DOHH2 (cell line): ENCODE results near the gene APOL5.

Source experiments
- H3F3A ChIP-seq: fragments of 200-600 bp; sonication (generic), shearing (Covaris generic); 2 replicates; pipeline ENCODE4 v1.6.0; 2016; ENCODE audit warnings: antibody characterized with exemption, mild to moderate bottlenecking; ENCODE audit not compliant: control insufficient read depth, insufficient read depth
- H3K27ac ChIP-seq: fragments of 200-600 bp; sonication (generic); 2 replicates; pipeline ENCODE4 v1.5.1; 2014; ENCODE audit warnings: low read depth, mild to moderate bottlenecking, low read length, moderate library complexity
- H3K27me3 ChIP-seq: fragments of 200-600 bp; sonication (generic); 2 replicates; pipeline ENCODE4 v1.6.1; 2014; ENCODE audit warnings: mild to moderate bottlenecking, low read length, mixed read lengths; ENCODE audit not compliant: control insufficient read depth
- H3K36me3 ChIP-seq: fragments of 200-600 bp; sonication (generic); 2 replicates; pipeline ENCODE4 v1.6.1; 2014; ENCODE audit warnings: mild to moderate bottlenecking, low read length, moderate library complexity, mixed read lengths; ENCODE audit not compliant: control insufficient read depth
- H3K4me1 ChIP-seq: fragments of 200-600 bp; sonication (generic); 2 replicates; pipeline ENCODE4 v1.6.1; 2014; ENCODE audit warnings: mild to moderate bottlenecking, low read length, mixed read lengths; ENCODE audit not compliant: control insufficient read depth
- H3K4me2 ChIP-seq: fragments of 200-600 bp; sonication (generic); 2 replicates; pipeline ENCODE4 v1.6.0; 2014; ENCODE audit warnings: mild to moderate bottlenecking, low read length, moderate library complexity
- H3K4me3 ChIP-seq: fragments of 200-600 bp; sonication (generic); 2 replicates; pipeline ENCODE4 v1.5.1; 2014; ENCODE audit warnings: mild to moderate bottlenecking, low read length, mixed read lengths
- H3K79me2 ChIP-seq: fragments of 200-600 bp; sonication (generic); 2 replicates; pipeline ENCODE4 v1.6.1; 2014; ENCODE audit warnings: mild to moderate bottlenecking, low read length, mixed read lengths; ENCODE audit not compliant: control insufficient read depth
- H3K9me2 ChIP-seq: fragments of 200-600 bp; sonication (generic); replicated peaks from 2 replicates; pipeline ENCODE4 v1.6.1; 2014; ENCODE audit warnings: mild to moderate bottlenecking, low read length, mixed read lengths; ENCODE audit not compliant: control insufficient read depth
- H3K9me3 ChIP-seq: fragments of 200-600 bp; sonication (generic); 2 replicates; pipeline ENCODE4 v1.6.1; 2014; ENCODE audit warnings: antibody characterized with exemption, low read length, mixed read lengths; ENCODE audit not compliant: control insufficient read depth, insufficient read depth
- H4K20me1 ChIP-seq: fragments of 200-600 bp; sonication (generic); 2 replicates; pipeline ENCODE4 v1.6.0; 2014; ENCODE audit warnings: low read depth, mild to moderate bottlenecking, antibody characterized with exemption, low read length, moderate library complexity; ENCODE audit not compliant: control insufficient read depth, insufficient read depth
- CTCF ChIP-seq: fragments of 200-600 bp; sonication (generic); IDR thresholded peaks from one replicate; pipeline ENCODE4 v1.5.1; 2014; ENCODE audit warnings: antibody characterized with exemption, mild to moderate bottlenecking, low read depth, low read length; ENCODE audit not compliant: poor library complexity, severe bottlenecking
- EZH2phosphoT487 ChIP-seq: fragments of 200-600 bp; sonication (generic); IDR thresholded peaks from 2 replicates; pipeline ENCODE4 v1.6.1; 2017; ENCODE audit warnings: borderline replicate concordance, mild to moderate bottlenecking, antibody characterized with exemption, low read length, moderate library complexity, mixed read lengths

Gene APOL5

GRCh38 chr22:35705141-35705540, 12.5 kb upstream of the APOL5 start:
- Histone ChIP-seq H4K20me1 (no peaks in the 10 kb centered on the region), H3K4me3 (no peak overlapping the region), H3K9me2 (no peaks in the 10 kb centered on the region), H3K4me1 (no peaks in the 10 kb centered on the region), H3K79me2 (no peaks in the 10 kb centered on the region), H3K36me3 (no peaks in the 10 kb centered on the region), H3K27me3 (no peaks in the 10 kb centered on the region), H3K4me2 (no peak overlapping the region), H3K27ac (no peak overlapping the region), H3K9me3 (no peaks in the 10 kb centered on the region), H3F3A (no peaks in the 10 kb centered on the region)
- TF ChIP-seq CTCF (no peak), EZH2phosphoT487 (no peak)

DNA sequence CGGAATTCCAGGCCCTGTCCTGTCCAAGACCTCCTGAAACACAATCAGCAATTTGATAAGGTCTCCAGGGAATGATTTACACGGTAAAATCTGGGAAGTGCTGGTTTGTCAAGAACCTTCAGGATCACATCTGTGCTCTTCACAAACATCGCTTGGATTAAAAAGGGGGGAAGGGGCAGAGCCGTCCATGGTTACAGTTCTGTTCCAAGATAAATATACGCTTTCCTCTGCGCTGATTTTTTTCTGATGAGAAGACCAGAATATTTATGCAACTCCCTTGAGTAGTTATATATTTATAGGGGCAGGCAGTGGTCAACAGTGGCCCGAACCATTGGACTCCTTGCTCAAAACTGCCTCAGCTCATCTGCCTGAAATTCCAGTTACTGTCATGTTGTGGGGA, 9.2 kb upstream of the APOL5 start:
- no peaks in the 10 kb centered on the region for H3K36me3 ChIP-seq

DNA sequence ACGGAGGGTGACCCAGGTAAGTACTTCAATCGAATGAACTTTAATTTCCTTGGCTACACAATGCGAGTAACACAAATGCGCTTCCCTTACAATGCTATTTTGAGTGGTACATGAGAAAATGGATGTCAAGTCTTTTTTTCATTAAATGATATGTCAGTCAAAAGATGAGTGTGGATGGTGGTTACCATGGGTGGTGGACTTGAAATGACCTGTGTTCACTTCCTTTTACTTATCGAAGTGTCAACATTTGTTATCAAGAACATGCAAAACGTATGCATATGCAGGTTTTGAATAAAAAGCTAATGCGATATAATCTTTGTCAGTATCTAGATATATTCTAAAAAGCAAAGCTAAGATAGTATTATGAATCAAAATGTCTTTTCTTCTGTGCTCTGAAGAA, 8.8 kb upstream of the APOL5 start:
- no peak overlapping the region for H3K27ac ChIP-seq
- H3K9me2 ChIP-seq = no peaks in the 10 kb centered on the region
- H4K20me1 ChIP-seq = no peaks in the 10 kb centered on the region
- H3K4me3 ChIP-seq = no peak overlapping the region
- H3K9me3 ChIP-seq = no peaks in the 10 kb centered on the region
- no peaks in the 10 kb centered on the region for H3K36me3 ChIP-seq
- no peak overlapping the region for H3K4me2 ChIP-seq
- H3F3A ChIP-seq = no peaks in the 10 kb centered on the region
- TF ChIP-seq CTCF = no peak
- TF ChIP-seq EZH2phosphoT487 = no peak
- peaks cover 7% of the 10 kb centered on the region for H3K4me1 ChIP-seq
- H3K79me2 ChIP-seq = no peaks in the 10 kb centered on the region
- H3K27me3 ChIP-seq = no peaks in the 10 kb centered on the region

More for the DNA sequence above, 9.2 kb upstream of the APOL5 start:
- no peaks in the 10 kb centered on the region for H3K9me2 ChIP-seq
- H3K27me3 ChIP-seq = no peaks in the 10 kb centered on the region
- TF ChIP-seq EZH2phosphoT487 (no peak), CTCF (no peak)
- H3K9me3 ChIP-seq = no peaks in the 10 kb centered on the region
- H3K4me1 ChIP-seq = peaks cover 7% of the 10 kb centered on the region
- H4K20me1 ChIP-seq = no peaks in the 10 kb centered on the region
- no peak overlapping the region for H3K4me3 ChIP-seq
- no peak overlapping the region for H3K27ac ChIP-seq
- H3K4me2 ChIP-seq = no peak overlapping the region
- no peaks in the 10 kb centered on the region for H3K79me2 ChIP-seq
- H3F3A ChIP-seq = no peaks in the 10 kb centered on the region

- TF ChIP-seq EZH2phosphoT487 = no peak
- TF ChIP-seq CTCF = no peak
Measured at GRCh38 chr22:35711336-35711735, 6.3 kb upstream of the APOL5 start.

More at GRCh38 chr22:35711336-35711735, 6.3 kb upstream of the APOL5 start:
- H4K20me1 ChIP-seq = no peaks in the 10 kb centered on the region
- peaks cover 7% of the 10 kb centered on the region for H3K4me1 ChIP-seq
- no peak overlapping the region for H3K27ac ChIP-seq
- H3F3A ChIP-seq = no peaks in the 10 kb centered on the region; the same call in 1 of the 2 replicates
- H3K4me2 ChIP-seq = no peak overlapping the region
- H3K9me2 ChIP-seq = no peaks in the 10 kb centered on the region
- no peaks in the 10 kb centered on the region for H3K9me3 ChIP-seq
- no peaks in the 10 kb centered on the region for H3K36me3 ChIP-seq
- no peaks in the 10 kb centered on the region for H3K79me2 ChIP-seq
- H3K4me3 ChIP-seq = no peak overlapping the region
- H3K27me3 ChIP-seq = no peaks in the 10 kb centered on the region
